ENCODE data around the gene DPF3.

DNA sequence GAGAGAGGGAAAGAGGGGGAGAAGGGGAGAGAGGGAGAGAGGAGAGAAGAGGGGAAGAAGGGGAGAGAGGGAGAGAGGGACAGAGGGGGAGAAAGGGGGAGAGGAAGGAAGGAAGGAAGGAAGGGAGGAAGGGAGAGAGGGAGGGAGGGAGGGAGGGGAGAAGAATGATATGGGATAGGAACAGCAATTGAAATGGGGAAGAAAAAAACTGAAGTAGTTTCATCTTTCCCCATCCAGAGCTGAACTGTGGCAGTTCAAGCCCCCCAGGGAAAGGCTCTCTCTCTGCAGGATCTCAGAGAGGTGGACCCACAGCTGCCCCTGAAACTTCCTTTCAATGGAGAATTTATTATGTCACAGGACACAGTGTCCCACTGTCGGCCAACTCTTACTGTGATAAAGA lies 136.9 kb downstream of the DPF3 start:
- TF ChIP-seq, protein P1, sequence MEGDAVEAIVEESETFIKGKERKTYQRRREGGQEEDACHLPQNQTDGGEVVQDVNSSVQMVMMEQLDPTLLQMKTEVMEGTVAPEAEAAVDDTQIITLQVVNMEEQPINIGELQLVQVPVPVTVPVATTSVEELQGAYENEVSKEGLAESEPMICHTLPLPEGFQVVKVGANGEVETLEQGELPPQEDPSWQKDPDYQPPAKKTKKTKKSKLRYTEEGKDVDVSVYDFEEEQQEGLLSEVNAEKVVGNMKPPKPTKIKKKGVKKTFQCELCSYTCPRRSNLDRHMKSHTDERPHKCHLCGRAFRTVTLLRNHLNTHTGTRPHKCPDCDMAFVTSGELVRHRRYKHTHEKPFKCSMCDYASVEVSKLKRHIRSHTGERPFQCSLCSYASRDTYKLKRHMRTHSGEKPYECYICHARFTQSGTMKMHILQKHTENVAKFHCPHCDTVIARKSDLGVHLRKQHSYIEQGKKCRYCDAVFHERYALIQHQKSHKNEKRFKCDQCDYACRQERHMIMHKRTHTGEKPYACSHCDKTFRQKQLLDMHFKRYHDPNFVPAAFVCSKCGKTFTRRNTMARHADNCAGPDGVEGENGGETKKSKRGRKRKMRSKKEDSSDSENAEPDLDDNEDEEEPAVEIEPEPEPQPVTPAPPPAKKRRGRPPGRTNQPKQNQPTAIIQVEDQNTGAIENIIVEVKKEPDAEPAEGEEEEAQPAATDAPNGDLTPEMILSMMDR (IDR thresholded peaks at IDR 0.05): no peak
- TF ChIP-seq POLR2A (IDR thresholded peaks at IDR 0.05): no peak

Data from right lobe of liver (tissue), 4 donors.